WTC11 (cell line): ENCODE data around the gene GDF2. TPM values are rescaled to one million over a fixed set of nuclear protein-coding genes. Genes with fewer than 3 reads are reported as not detected.

Experiments used
- ATAC-seq: fragments of 200-7000 bp; cut with Tn5 transposase; 2 replicates; pipeline ENCODE4 v1.10.0; 2021; ENCODE audit warnings: mild to moderate bottlenecking, moderate library complexity
- CTCF ChIA-PET: fragments of 300-600 bp; sonication (Branson Sonifier 250); formaldehyde crosslinking; loops from one replicate; lab custom pipeline; 2021; ENCODE audit warnings: antibody characterized with exemption; lab: Charles Lee
- POLR2A ChIA-PET: fragments of 350-600 bp; sonication (Branson Sonifier 250); formaldehyde crosslinking; loops from one replicate; lab custom pipeline; 2021; ENCODE audit warnings: antibody characterized with exemption; lab: Charles Lee
- DNase-seq: peaks from one replicate; pipeline ENCODE4 v3.0.0; 2021; ENCODE audit warnings: low spot score
- H3K27ac Mint-ChIP-seq: 2 replicates; pipeline ENCODE4 v1.8.0; 2021; ENCODE audit warnings: mixed read lengths
- H3K27me3 Mint-ChIP-seq: 2 replicates; pipeline ENCODE4 v1.8.0; 2021; ENCODE audit warnings: low read depth, mild to moderate bottlenecking, moderate library complexity, mixed read lengths
- H3K36me3 Mint-ChIP-seq: 2 replicates; pipeline ENCODE4 v1.8.0; 2021; ENCODE audit warnings: mixed read lengths
- H3K4me1 Mint-ChIP-seq: 2 replicates; pipeline ENCODE4 v1.8.0; 2022; ENCODE audit warnings: mixed read lengths
- H3K4me3 Mint-ChIP-seq: 2 replicates; pipeline ENCODE4 v1.8.0; 2021; ENCODE audit warnings: mild to moderate bottlenecking, moderate library complexity, mixed read lengths
- H3K9me3 Mint-ChIP-seq: 2 replicates; pipeline ENCODE4 v1.8.0; 2021; ENCODE audit warnings: mixed read lengths
- ATF6 ChIP-seq: sonication (generic); formaldehyde crosslinking; IDR thresholded peaks from 2 replicates; pipeline ENCODE4 v1.8.1; 2023; ENCODE audit warnings: mild to moderate bottlenecking, missing genetic modification reagents
- FOXJ3 ChIP-seq: sonication (generic); formaldehyde crosslinking; IDR thresholded peaks from 2 replicates; pipeline ENCODE4 v1.9.0; 2021; ENCODE audit warnings: missing genetic modification reagents, mild to moderate bottlenecking, borderline replicate concordance
- HMGA2 ChIP-seq: fragments of 250-450 bp; sonication (Bioruptor Pico); IDR thresholded peaks from 2 replicates; pipeline ENCODE4 v1.4.0; 2021; ENCODE audit warnings: mild to moderate bottlenecking, moderate library complexity
- MLX ChIP-seq: sonication (generic); formaldehyde crosslinking; IDR thresholded peaks from 2 replicates; pipeline ENCODE4 v1.8.1; 2023; ENCODE audit warnings: mild to moderate bottlenecking, missing genetic modification reagents, moderate library complexity
- OVOL2 ChIP-seq: fragments of 250-450 bp; sonication (Bioruptor Pico); IDR thresholded peaks from 2 replicates; pipeline ENCODE4 v1.9.0; 2021; ENCODE audit warnings: mild to moderate bottlenecking, borderline replicate concordance
- PRDM15 ChIP-seq: sonication (generic); formaldehyde crosslinking; IDR thresholded peaks from 2 replicates; pipeline ENCODE4 v1.8.0; 2022; ENCODE audit warnings: missing genetic modification reagents
- PRRX2 ChIP-seq: fragments of 250-450 bp; sonication (Bioruptor Pico); IDR thresholded peaks from 2 replicates; pipeline ENCODE4 v1.8.0; 2021; ENCODE audit warnings: mild to moderate bottlenecking
- TEAD1 ChIP-seq: sonication (generic); formaldehyde crosslinking; IDR thresholded peaks from 2 replicates; pipeline ENCODE4 v1.8.0; 2022; ENCODE audit warnings: mild to moderate bottlenecking, missing genetic modification reagents
- ZNF263 ChIP-seq: sonication (generic); formaldehyde crosslinking; IDR thresholded peaks from 2 replicates; pipeline ENCODE4 v1.8.1; 2022; ENCODE audit warnings: low read depth, mild to moderate bottlenecking, moderate library complexity, missing genetic modification reagents
- ZNF281 ChIP-seq: sonication (generic); formaldehyde crosslinking; IDR thresholded peaks from 2 replicates; pipeline ENCODE4 v1.8.0; 2023; ENCODE audit warnings: mild to moderate bottlenecking, missing genetic modification reagents
- ZNF671 ChIP-seq: fragments of 250-450 bp; sonication (Bioruptor Pico); IDR thresholded peaks from 2 replicates; pipeline ENCODE4 v1.8.0; 2021; ENCODE audit warnings: mild to moderate bottlenecking
- total RNA-seq: library from RNA; stranded (reverse); gene quantifications from 3 replicates; pipeline ENCODE4 v1.2.3, GENCODE V29; 2021
- TF ChIP-seq, protein P1 (sequence below): fragments of 250-450 bp; sonication (Bioruptor Pico); IDR thresholded peaks from 2 replicates; pipeline ENCODE4 v1.9.0; 2021; ENCODE audit warnings: moderate library complexity, mild to moderate bottlenecking, inconsistent platforms, borderline replicate concordance
- TF ChIP-seq, protein P2 (sequence below): sonication (generic); formaldehyde crosslinking; IDR thresholded peaks from 2 replicates; pipeline ENCODE4 v1.8.1; 2023; ENCODE audit warnings: mild to moderate bottlenecking, moderate library complexity, missing genetic modification reagents
- TF ChIP-seq, protein P3 (sequence below): sonication (generic); formaldehyde crosslinking; IDR thresholded peaks from 2 replicates; pipeline ENCODE4 v1.8.1; 2023; ENCODE audit warnings: mild to moderate bottlenecking, missing genetic modification reagents
- TF ChIP-seq, protein P4 (sequence below): fragments of 200-600 bp; IDR thresholded peaks from 2 replicates; pipeline ENCODE4 v1.8.0; 2022; ENCODE audit warnings: antibody characterized with exemption

The GDF2 gene
- total RNA-seq, 1 experiment from 2014 or later = not detected

- TF ChIP-seq MLX (no peak), HMGA2 (CRISPR knock-in tag) (no peak), OVOL2 (CRISPR knock-in tag) (no peak), ZNF671 (CRISPR knock-in tag) (no peak), ZNF281 (CRISPR knock-in tag) (no peak), TEAD1 (CRISPR knock-in tag) (no peak)
- TF ChIP-seq, protein P1, sequence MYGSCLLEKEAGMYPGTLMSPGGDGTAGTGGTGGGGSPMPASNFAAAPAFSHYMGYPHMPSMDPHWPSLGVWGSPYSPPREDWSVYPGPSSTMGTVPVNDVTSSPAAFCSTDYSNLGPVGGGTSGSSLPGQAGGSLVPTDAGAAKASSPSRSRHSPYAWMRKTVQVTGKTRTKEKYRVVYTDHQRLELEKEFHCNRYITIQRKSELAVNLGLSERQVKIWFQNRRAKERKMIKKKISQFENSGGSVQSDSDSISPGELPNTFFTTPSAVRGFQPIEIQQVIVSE (CRISPR knock-in tag) = no peak
- TF ChIP-seq, protein P2, sequence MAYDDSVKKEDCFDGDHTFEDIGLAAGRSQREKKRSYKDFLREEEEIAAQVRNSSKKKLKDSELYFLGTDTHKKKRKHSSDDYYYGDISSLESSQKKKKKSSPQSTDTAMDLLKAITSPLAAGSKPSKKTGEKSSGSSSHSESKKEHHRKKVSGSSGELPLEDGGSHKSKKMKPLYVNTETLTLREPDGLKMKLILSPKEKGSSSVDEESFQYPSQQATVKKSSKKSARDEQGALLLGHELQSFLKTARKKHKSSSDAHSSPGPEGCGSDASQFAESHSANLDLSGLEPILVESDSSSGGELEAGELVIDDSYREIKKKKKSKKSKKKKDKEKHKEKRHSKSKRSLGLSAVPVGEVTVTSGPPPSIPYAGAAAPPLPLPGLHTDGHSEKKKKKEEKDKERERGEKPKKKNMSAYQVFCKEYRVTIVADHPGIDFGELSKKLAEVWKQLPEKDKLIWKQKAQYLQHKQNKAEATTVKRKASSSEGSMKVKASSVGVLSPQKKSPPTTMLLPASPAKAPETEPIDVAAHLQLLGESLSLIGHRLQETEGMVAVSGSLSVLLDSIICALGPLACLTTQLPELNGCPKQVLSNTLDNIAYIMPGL (CRISPR knock-in tag) = no peak
- TF ChIP-seq, protein P3, sequence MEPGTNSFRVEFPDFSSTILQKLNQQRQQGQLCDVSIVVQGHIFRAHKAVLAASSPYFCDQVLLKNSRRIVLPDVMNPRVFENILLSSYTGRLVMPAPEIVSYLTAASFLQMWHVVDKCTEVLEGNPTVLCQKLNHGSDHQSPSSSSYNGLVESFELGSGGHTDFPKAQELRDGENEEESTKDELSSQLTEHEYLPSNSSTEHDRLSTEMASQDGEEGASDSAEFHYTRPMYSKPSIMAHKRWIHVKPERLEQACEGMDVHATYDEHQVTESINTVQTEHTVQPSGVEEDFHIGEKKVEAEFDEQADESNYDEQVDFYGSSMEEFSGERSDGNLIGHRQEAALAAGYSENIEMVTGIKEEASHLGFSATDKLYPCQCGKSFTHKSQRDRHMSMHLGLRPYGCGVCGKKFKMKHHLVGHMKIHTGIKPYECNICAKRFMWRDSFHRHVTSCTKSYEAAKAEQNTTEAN (CRISPR knock-in tag) = no peak
- TF ChIP-seq, all 79 proteins: peak for 0
These were observed 7.8 kb upstream of the GDF2 start (continued) for GRCh38 chr10:47314416-47314970.

DNA sequence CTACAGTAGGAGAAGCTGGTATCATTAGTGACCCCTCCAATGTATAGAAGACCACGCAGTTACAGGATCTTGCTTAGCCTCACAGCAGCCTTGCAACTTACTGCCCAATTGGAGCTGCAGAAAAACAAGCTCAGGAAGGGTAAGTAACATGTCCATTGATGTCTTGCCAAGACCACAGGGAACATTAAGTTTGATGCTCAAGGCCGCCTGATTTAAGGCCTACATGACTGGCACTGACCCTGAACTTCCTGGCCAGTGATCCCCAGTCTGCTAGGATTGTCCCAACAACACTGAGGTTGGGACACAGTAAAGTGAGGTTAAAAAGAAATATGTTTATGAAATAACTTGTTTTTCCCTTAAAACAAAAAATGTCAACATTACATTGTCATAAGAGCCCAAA is 6.8 kb upstream of the GDF2 start:
- Mint-ChIP-seq H3K27me3 (no peaks in the 10 kb centered on the region), H3K36me3 (no peaks in the 10 kb centered on the region), H3K4me3 (no peak overlapping the region), H3K4me1 (no peaks in the 10 kb centered on the region), H3K9me3 (peaks cover 4% of the 10 kb centered on the region), H3K27ac (no peak overlapping the region)
- no peak for ATAC-seq
- POLR2A ChIA-PET = no interaction called here
- DNase-seq = no peak
- CTCF ChIA-PET = interaction anchor here (1.0 to 1.5 kb wide), 3 partner anchors 25 to 291 kb away, joined by 4 to 5 read pairs (median 4); no protein-coding TSS in a partner anchor
- TF ChIP-seq TEAD1 (CRISPR knock-in tag) (no peak), FOXJ3 (CRISPR knock-in tag) (no peak), ZNF263 (CRISPR knock-in tag) (no peak), PRRX2 (CRISPR knock-in tag) (no peak), PRDM15 (no peak), ATF6 (no peak)
- TF ChIP-seq, protein P4, sequence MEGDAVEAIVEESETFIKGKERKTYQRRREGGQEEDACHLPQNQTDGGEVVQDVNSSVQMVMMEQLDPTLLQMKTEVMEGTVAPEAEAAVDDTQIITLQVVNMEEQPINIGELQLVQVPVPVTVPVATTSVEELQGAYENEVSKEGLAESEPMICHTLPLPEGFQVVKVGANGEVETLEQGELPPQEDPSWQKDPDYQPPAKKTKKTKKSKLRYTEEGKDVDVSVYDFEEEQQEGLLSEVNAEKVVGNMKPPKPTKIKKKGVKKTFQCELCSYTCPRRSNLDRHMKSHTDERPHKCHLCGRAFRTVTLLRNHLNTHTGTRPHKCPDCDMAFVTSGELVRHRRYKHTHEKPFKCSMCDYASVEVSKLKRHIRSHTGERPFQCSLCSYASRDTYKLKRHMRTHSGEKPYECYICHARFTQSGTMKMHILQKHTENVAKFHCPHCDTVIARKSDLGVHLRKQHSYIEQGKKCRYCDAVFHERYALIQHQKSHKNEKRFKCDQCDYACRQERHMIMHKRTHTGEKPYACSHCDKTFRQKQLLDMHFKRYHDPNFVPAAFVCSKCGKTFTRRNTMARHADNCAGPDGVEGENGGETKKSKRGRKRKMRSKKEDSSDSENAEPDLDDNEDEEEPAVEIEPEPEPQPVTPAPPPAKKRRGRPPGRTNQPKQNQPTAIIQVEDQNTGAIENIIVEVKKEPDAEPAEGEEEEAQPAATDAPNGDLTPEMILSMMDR = no peak
